Measurements from ENCODE around the gene LRMDA. TPM values are rescaled to one million over a fixed set of nuclear protein-coding genes. Genes with fewer than 3 reads are reported as not detected.

The LRMDA gene
- total RNA-seq, 1 experiment from 2014 or later: not detected

GRCh38 chr10:75444781-75445386, 13.5 kb downstream of the LRMDA start:
- peak; percentile 45 for DNase-seq (ENCODE audit: low read depth)

- DNase-seq (ENCODE audit: low read depth): no peak
These were observed 15.1 kb downstream of the LRMDA start for GRCh38 chr10:75446508-75446907.

- no peak for DNase-seq (ENCODE audit: low read depth)
These were observed 16.7 kb downstream of the LRMDA start for GRCh38 chr10:75448166-75448565.

GRCh38 chr10:75449382-75450074, 18.1 kb downstream of the LRMDA start:
- DNase-seq (ENCODE audit: low read depth): no peak

- no peak for DNase-seq (ENCODE audit: low read depth)
These were observed 18.6 kb downstream of the LRMDA start for GRCh38 chr10:75450075-75450445.

GRCh38 chr10:75450644-75451640, 19.5 kb downstream of the LRMDA start:
- no peak for DNase-seq (ENCODE audit: low read depth)

- DNase-seq (ENCODE audit: low read depth): no peak
These were observed 20.4 kb downstream of the LRMDA start for GRCh38 chr10:75451831-75452230.

GRCh38 chr10:75452997-75453396, 21.6 kb downstream of the LRMDA start:
- DNase-seq (ENCODE audit: low read depth): no peak

- no peak for DNase-seq (ENCODE audit: low read depth)
These were observed 24.7 kb downstream of the LRMDA start for GRCh38 chr10:75456122-75456521.

GRCh38 chr10:75460059-75460458, 28.6 kb downstream of the LRMDA start:
- DNase-seq (ENCODE audit: low read depth): no peak

- DNase-seq (ENCODE audit: low read depth): no peak
These were observed 30.5 kb downstream of the LRMDA start for GRCh38 chr10:75461672-75462649.

- DNase-seq (ENCODE audit: low read depth): no peak
These were observed 31.4 kb downstream of the LRMDA start for GRCh38 chr10:75462865-75463264.

GRCh38 chr10:75464478-75465449, 33.3 kb downstream of the LRMDA start:
- no peak for DNase-seq (ENCODE audit: low read depth)

- DNase-seq (ENCODE audit: low read depth): no peak
These were observed 34.0 kb downstream of the LRMDA start for GRCh38 chr10:75465450-75465827.

GRCh38 chr10:75466001-75466400, 34.6 kb downstream of the LRMDA start:
- no peak for DNase-seq (ENCODE audit: low read depth)

GRCh38 chr10:75466886-75467285, 35.5 kb downstream of the LRMDA start:
- DNase-seq (ENCODE audit: low read depth): no peak

GRCh38 chr10:75468612-75469005, 37.2 kb downstream of the LRMDA start:
- DNase-seq (ENCODE audit: low read depth): no peak

GRCh38 chr10:75469006-75469616, 37.7 kb downstream of the LRMDA start:
- peak; percentile 72 for DNase-seq (ENCODE audit: low read depth)

- DNase-seq (ENCODE audit: low read depth): no peak
These were observed 39.5 kb downstream of the LRMDA start for GRCh38 chr10:75470901-75471300.

- no peak for DNase-seq (ENCODE audit: low read depth)
These were observed 41.3 kb downstream of the LRMDA start for GRCh38 chr10:75472685-75473084.

Measured in Daoy (cell line).